HG03575 (cell line): ENCODE measurements around the gene SLC8B1.
"Not testable (repeated sequence)": the region's sequence is repeated elsewhere in the genome, so short reads cannot be mapped to it uniquely, and the experiment has no call there.

Experiments
- ATAC-seq: cut with Tn5 transposase; IDR thresholded peaks from one replicate; pipeline ENCODE4 v1.9.1; 2021; ENCODE audit not compliant: unreplicated experiment, insufficient number of reproducible peaks, low FRiP score; ENCODE audit errors: extremely low read depth

Gene SLC8B1

DNA sequence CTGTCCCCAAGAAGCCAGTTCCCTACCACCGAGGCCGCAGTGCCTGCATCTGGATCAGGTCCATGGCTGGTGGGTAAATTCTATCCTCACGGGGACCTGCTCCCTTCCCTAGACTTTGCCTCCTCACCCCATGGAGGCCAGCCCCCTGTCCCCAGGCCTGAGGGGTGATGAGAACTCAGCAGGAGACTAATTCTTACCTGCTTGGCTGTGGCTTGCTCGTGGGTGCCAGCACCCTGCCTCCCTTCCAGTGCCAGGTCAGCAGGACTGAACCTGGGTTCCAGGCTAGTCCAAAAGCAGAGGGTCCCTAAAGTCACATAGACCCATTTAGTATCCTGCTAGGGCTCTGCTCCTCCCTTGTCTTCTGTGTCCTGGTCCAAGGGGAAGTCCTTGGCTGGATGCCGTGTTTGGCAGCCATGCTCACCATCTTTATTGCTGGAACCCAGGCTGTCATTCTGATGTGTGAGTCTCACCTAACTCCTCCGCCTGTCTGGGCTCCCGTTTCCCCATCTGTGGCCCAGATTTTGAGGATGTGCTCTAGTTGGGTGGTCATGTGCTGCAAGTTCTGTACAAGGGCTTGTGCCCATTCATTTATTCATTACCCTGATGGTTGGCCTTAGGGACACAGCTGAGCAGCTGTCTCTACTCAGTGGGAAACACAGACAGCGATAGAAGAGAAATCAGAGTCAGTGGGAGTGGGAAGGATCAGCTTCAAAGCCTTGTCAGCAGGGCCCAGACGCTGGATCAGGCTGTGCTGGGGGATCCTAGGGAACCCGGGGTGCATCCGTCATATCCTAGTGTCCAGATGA lies 24.4 kb upstream of the SLC8B1 start:
- ATAC-seq = no peak

DNA sequence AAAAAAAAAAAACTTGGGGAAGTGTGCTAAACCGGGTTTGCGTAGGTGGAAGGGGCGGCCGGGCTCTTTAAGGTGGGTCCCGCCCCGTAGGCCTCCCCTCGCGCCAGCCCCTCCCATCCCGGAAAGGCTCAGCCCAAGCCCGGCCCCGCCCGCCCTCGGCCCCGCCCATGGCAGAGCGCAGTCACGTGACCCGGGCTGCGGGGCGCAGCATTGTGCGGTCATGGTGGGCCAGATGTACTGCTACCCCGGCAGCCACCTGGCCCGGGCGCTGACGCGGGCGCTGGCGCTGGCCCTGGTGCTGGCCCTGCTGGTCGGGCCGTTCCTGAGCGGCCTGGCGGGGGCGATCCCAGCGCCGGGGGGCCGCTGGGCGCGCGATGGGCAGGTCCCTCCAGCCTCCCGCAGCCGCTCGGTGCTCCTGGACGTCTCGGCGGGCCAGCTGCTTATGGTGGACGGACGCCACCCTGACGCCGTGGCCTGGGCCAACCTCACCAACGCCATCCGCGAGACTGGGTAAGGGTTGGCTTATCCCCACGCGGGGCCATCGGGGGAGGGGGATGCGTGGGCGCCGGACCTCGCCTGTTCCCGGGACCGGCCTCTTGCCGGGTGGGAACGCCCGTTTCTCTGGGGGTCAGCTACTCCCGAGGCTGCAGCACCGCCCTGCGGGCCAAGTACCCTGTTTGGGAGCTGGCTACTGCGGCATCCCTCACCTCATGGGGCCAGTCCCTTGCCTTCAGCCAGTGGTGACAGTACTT lies 23.6 kb upstream of the SLC8B1 start, which contains the start of gene PLBD2:
PLBD2 (plus strand) TSS at position 207 of the 752 bp plus-strand sequence; CDS start at position 221, 14 bp downstream.
- ATAC-seq = peak; percentile 45

DNA sequence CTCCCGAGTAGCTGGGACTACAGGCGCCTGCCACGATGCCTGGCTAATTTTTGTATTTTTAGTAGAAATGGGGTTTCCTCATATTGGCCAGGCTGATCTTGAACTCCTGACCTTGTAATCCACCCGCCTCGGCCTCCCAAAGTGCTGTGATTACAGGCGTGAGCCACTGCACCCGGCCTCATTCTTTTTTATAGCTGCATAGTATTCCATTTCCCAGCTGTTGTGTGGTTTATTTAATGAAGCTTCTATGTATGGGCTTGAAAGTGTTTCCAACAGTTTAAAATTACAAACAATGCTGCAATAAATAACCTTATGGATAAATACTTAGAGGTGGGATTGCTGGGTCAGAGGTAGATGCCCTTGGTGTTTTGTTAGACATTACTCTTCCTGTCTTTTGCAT lies 19.3 kb upstream of the SLC8B1 start:
- ATAC-seq = not testable (repeated sequence)

DNA sequence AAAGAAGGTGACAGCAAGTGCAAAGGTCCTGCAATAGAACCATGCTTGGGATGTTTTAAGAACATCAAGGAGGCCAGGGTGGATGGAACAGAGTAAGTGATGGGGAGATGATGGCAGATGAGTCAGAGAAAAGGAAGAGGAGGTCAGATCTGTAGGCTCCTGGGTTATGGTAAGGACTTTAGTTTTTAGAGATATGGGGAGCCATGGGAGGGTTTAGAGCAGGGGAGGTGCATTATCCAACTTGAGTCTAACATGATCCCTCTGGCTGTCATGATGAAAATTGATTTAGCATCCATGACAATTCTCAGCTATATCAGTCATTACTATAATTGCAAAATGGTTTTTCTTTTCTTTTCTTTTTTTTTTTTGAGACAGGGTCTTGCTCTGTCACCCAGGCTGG lies 16.2 kb upstream of the SLC8B1 start:
- ATAC-seq = no peak

DNA sequence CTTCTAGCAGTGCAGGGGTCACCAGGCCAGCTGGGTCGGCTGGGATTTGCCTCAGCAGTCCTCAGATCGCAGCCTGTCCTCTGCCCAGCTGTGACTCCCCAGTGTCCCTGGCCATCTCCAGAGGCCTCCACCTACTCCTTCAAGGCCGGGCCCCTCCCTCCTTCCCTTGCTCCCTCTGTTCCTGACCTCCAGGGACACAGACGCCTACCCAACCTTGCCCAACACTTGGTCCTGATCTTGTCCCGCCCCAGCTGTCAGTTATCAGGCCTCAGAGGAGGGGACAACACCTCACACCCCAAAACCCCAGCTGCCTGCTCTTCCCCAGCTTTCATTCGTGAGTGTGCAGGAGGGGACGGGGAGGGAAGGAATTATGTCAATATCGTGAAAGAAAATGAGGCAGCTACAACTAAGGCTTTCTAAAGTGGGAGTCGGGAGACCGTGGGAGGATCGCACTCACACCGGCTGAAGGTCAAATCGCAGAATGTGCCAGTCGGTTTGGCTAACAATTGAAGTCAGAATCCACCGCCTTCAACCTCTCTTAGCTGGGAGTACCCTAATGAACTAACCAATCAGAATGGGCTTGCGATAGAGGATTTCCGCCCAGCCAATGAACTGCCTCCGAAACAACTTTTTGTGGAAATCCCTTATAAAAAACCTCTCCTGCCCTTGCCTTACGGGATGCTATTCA lies 14.1 kb upstream of the SLC8B1 start:
- no peak for ATAC-seq

DNA sequence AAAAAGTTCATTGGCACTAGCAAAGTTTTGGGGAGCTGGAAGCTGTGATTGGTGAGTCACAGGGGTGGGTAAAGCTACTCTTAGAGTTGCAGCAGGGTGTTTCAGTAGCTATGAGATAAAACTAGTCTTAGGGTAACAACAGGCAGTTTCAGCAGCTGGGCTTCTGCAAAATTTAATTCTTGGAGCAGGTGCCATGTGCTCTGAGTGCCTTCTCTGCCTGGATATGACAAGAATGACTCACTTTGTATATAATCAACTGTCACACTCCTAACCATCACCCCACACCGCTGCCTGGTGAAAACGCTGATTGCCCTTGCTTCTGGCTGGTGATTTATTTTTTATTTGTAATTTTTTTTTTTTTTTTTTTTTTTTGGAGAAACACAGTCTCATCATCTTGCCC lies 13.0 kb upstream of the SLC8B1 start:
- ATAC-seq = no peak

DNA sequence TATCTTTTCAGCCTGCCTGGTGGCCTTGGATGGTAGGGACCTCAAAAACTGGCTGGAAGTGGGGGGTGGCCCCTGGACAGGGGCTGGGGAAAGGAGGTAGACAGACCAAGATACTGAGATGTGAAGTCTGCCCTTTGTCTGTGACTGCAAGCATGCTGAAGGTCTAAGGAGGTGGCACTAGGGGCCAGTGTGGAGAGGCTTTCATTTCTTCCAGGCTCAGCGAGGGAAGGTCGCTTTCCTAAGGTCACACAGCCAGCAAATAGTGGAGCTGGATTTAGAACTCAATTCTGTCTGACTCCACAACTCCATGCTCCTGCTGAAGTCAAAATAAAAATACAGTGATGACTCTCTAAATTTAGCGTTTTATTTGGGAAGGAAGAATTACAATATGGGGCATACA lies 12.2 kb upstream of the SLC8B1 start:
- ATAC-seq = no peak

DNA sequence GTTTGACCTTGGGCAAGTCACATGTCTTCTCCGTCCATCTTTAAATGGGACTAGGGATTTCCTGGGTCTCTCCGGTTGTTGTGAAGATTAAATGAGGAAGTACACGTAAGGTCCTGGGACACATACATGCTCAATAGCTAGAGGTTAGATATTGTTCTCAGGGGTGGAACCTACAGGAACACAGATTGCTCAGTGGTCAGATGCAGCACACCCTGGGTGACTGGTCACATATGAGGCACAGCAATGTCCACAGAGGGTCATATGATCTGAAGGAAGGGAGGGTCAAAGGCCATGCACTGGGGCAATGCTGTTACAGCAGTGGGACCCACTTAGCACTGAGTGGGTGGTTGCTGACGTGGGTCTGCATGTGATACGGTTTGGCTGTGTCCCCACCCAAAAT lies 11.4 kb upstream of the SLC8B1 start:
- no peak for ATAC-seq

DNA sequence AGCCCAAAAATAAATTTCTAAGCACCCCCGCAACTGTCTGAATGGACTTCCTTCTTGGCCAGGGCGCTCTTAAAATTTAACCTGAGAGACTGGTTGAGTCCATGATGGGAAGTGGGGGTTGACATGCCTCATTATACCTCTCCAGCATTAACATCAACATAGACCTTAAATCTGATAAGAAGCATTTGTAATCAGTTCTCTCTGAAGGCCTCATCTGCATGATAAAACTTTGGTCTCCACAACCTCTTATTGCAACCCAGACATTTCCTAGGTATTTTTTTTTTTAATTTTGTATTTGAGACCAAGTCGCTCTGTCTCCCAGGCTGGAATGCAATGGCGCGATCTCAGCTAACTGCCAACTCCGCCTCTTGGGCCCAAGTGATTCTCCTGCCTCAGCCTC lies 10.4 kb upstream of the SLC8B1 start:
- no peak for ATAC-seq

DNA sequence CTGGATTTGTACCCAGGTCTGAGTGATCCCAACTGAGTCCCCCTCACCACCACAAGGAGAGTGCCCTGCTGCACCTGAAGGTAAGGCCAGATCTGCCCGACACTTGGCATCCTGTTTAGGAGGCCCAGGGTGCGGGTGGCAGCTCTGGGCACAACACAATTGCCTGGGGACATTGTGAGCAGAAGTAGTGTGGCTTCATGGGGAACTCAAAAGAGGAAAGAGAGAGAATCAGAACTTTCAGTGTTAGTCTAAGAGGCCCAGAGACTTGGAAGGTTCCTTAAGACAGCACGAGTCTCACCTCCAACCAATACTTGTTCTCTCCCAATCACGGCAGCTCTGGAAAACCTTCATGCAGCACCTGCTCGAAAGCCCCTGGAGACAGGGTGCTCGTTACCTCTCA lies 6.6 kb upstream of the SLC8B1 start:
- ATAC-seq = no peak

DNA sequence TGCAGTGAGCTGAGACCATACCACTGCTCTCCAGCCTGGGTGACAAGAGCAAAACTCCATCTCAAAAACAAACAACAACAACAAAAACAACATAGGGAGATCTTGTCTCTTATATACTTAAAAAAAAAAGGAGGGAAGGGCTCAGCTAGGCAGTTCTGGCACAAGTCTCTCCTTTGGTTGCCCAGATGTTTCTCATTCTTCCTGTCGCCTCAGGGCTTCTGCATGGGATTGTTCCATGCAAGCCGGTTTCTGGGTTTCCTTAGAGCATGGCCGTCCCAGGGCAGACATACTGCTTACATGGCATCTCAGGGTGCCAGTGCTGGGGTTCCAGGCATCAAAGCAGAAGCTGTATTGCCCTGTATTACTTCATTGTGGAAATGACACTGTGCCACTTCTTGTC lies 5.2 kb upstream of the SLC8B1 start:
- ATAC-seq = no peak

DNA sequence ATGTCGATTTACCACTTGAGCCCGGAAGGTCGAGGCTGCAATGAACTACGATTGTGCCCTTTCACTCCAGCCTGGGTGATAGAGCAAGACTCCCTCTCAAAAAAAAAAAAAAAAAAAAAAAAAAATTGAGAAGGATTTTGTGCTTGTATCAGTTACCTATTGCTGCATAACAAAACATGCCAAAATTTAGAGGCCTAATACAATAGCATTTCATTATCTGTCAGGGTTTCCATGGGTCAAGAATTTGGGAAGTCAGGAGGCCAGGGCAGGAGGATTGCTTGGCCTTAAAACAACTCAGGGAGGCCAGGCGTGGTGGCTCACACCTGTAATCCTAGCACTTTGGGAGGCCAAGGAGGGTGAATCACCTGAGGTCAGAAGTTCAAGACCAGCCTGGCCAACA lies 4.6 kb upstream of the SLC8B1 start:
- no peak for ATAC-seq

DNA sequence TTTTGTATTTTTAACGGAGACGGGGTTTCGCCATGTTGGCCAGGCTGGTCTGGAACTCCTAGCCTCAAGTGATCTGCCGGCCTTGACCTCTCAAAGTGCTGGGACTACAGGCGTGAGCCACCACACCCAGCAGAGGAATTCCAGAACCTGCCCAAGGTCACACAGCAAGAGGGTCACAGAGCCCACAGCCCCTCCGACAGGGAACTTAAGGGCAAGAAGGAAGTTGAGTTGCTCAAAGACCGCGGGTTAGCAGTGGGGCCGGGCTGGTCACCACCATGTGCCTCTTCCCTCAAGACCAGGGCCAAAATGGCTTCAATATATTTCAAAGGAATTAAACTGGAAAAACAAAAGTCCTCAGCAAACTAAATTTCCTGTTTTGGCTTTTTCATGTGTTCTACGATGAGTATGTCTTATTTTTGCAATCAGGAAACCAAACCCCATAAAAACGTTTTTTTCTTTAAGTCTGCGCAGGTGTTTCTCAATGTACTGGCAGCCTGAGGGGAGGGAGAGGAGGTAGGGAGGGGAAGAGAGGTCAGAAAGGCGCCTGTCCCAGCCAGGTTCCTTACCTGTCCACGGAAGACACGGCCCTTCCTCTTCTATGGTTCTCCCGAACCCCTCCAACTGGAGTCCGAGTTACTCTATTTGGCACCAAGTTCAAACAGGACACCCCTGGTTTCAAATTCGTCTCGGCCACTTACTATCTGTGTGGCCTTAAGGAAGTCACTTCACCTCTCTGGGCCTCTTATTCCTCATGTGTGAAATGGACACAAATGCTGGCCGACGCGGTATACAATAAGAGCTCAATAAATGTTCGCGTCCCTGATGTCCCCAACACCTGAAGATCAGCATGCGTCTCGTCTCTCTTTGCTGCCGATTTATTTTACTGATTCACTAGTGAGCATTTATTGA lies 778 bp downstream of the SLC8B1 start:
- no peak for ATAC-seq

DNA sequence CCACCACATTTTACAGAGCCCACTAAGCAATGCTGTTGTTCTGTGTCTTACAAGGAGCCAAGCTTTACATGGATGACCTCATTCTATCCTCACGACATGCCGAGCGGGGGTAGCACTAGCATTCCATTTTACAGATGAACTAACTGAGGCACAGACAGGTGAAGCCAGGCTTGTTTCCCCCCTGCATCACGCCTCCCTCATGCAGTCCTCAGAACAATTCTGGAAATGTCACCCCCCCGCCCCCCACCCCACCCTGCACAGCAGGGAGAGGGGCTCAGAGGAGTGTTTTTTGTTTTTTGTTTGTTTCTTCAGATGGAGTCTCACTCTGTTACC lies 1.5 kb downstream of the SLC8B1 start:
- ATAC-seq = no peak

DNA sequence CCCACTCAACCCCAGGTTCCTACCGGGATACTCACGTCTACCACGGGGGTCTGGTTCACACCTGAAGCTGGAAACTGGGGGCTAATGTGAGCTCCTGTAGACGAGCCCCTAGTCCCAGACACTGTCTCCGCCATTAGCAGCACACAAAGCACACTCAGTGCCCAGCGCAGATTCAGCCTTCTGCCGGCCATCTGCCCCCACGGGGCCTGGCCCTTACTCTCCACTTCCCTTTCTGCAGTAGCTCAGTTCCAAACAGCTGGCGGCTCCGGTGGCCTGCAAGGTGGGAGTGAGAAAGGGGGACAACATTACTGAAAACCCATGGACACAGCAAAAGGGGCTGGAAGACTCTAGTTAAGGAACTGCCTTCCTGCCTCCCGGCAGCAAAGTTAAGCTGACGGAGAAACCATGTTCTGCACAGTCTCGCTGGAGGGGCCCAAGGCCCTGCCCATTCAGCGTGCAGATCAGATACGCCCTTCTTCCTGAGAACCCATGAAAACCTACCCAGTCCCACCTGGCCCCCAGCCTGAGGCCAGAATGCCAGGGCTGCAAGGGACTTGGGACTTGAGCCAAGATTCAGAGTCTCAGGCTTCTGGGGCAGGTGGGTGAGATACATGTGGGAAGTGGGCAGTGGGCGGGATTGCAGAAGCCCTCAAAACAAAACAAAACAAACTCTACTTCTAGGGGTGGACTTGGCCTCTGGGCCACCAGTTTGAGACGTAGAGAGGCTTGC lies 2.1 kb downstream of the SLC8B1 start:
- ATAC-seq = no peak

DNA sequence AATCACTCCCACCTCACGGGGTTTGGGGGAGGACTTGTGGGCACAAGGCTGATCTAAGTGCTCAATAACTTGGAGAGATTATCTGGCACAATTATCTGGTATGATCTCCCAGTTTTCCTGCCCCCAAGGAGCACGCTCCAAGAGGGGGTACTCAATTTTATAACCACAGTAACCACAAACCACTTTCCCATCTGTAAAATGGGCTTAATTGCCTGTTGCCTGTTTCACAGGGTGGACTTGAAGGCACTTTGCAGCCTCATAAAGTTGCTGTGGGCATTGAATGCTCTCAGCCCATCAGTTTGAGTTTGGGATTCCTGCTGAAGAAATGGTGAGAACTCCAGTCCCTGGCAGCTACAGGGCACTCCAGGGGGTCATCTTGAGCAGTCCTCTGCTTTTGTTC lies 4.4 kb downstream of the SLC8B1 start:
- ATAC-seq = no peak

DNA sequence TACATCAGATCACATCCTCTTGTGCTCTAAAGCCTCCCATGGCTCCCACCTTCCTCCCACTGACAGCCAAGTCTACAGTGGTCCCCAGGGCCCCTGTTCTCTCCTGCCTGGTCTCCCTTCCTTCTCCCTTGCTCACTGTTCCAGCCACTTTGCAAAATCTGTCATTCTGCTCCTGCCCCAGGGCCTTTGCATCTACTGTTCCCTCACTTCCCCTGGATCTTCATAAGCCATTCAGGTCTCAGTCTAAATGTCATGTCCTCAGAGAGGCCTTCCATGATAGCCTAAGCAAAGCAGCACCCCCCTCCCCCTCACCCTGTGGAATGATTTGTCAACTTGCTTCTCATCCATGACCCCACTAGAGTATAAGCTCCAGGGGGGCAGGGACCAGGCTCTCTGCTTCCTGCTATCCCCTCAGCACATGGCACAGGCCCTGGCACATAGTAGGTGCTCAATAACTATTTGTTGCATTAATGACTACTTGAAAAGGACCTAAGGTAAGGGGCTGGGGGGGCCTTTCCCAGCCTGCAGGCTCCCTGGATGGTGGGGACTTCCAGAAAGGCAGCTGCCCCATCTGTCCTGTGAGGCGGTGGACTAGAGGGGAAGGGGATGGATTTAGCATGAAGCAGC lies 5.0 kb downstream of the SLC8B1 start:
- ATAC-seq = no peak
